ENCODE measurements around the gene OSBPL3. TPM values are rescaled to one million over a fixed set of nuclear protein-coding genes. Genes with fewer than 3 reads are reported as not detected.

OSBPL3 gene
- polyA plus RNA-seq, 1 donor from 2014 or later = 0.26 TPM

DNA sequence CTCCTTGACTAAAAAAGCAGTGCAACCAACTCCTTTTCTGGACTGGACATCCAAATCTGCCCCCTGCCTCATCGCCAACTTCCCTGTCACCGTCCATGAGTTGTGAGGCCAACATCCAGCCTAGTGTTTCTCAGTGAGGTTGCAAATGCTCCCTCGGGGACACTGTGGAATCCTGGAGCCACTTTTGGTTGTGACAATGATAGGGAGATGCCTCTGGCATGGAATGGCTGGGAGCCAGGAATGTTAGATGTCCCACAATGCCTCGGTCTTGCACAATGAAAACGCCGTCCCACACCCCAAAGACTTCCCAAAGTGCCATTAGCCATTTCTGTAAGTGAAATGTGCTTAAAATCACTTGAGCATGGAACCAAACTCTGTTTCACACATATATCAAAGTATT, 105.2 kb downstream of the OSBPL3 start (continued):
- no peak for TF ChIP-seq EZH2 (IDR thresholded peaks at IDR 0.05; ENCODE audit: borderline replicate concordance, insufficient read depth, low read length, poor library complexity, severe bottlenecking)

DNA sequence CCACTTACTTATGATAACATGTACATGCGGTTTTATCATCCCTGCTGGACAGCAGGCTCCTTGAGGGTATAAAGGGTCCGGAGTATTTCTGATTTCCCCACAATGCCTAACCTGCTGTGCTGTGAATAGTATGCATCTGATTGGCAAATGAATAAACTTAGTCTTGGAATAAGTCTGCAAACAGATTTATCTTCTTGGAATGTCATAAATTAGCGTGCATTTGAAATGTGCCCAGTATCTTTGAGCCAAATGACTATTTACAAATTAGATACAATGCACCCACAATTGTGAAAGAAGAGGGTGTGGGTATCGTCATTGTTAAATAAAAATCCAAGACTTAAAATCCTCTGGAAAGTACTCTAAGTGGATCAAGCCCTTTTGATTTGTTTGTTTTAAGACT, 106.0 kb downstream of the OSBPL3 start:
- Histone ChIP-seq H3F3A (ENCODE audit: insufficient read depth, low read length, poor library complexity, severe bottlenecking) (no peaks in the 10 kb centered on the region), H3K9me2 (ENCODE audit: insufficient read depth, low read length) (no peaks in the 10 kb centered on the region), H3K4me3 (ENCODE audit: low read length) (no peak overlapping the region), H3K9ac (ENCODE audit: low read length) (no peak overlapping the region), H3K9me3 (ENCODE audit: low read length) (no peaks in the 10 kb centered on the region), H3K4me2 (ENCODE audit: low read length) (no peak overlapping the region), H3K27ac (ENCODE audit: low read length) (no peak overlapping the region), H4K20me1 (ENCODE audit: insufficient read depth) (no peaks in the 10 kb centered on the region), H3K79me2 (replicated peaks; ENCODE audit: insufficient read depth, low read length) (no peaks in the 10 kb centered on the region), H2AFZ (ENCODE audit: low read depth, low read length) (no peak overlapping the region), H3K27me3 (ENCODE audit: insufficient read depth, low read depth, low read length) (no peaks in the 10 kb centered on the region), H3K36me3 (ENCODE audit: insufficient read depth, low read length) (no peaks in the 10 kb centered on the region)
- TF ChIP-seq MXI1 (conservative IDR thresholded peaks at IDR 0.05; ENCODE audit: poor library complexity, severe bottlenecking) (no peak), RAD21 (conservative IDR thresholded peaks at IDR 0.05) (no peak), POLR2AphosphoS5 (IDR thresholded peaks at IDR 0.05) (no peak), EZH2 (IDR thresholded peaks at IDR 0.05; ENCODE audit: borderline replicate concordance, insufficient read depth, low read length, poor library complexity, severe bottlenecking) (no peak)
- TF ChIP-seq, protein P1, sequence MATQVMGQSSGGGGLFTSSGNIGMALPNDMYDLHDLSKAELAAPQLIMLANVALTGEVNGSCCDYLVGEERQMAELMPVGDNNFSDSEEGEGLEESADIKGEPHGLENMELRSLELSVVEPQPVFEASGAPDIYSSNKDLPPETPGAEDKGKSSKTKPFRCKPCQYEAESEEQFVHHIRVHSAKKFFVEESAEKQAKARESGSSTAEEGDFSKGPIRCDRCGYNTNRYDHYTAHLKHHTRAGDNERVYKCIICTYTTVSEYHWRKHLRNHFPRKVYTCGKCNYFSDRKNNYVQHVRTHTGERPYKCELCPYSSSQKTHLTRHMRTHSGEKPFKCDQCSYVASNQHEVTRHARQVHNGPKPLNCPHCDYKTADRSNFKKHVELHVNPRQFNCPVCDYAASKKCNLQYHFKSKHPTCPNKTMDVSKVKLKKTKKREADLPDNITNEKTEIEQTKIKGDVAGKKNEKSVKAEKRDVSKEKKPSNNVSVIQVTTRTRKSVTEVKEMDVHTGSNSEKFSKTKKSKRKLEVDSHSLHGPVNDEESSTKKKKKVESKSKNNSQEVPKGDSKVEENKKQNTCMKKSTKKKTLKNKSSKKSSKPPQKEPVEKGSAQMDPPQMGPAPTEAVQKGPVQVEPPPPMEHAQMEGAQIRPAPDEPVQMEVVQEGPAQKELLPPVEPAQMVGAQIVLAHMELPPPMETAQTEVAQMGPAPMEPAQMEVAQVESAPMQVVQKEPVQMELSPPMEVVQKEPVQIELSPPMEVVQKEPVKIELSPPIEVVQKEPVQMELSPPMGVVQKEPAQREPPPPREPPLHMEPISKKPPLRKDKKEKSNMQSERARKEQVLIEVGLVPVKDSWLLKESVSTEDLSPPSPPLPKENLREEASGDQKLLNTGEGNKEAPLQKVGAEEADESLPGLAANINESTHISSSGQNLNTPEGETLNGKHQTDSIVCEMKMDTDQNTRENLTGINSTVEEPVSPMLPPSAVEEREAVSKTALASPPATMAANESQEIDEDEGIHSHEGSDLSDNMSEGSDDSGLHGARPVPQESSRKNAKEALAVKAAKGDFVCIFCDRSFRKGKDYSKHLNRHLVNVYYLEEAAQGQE (IDR thresholded peaks at IDR 0.05; ENCODE audit: borderline replicate concordance) = no peak

DNA sequence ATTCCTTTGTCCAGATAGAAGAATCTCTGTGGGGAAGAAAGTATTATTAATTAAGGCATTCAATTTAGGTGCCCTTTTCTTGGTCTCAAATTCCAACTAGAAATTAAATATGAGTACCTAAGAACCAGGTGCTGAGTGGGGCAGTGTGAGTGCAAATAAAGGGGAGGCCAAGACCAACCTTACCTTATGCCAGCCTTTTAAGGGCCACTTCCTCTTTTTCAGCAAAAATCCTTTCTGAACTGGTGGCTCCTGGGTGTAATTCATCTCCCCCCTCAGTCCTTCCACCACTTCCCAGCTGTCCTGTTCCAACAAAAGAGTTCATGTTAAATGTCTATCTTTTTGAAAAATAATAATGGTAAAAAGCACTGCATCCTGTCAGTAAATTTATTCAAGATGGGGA, 108.2 kb downstream of the OSBPL3 start:
- Histone ChIP-seq H3K27ac (ENCODE audit: low read length) (no peak overlapping the region), H2AFZ (ENCODE audit: low read depth, low read length) (no peak overlapping the region), H3K9ac (ENCODE audit: low read length) (no peak overlapping the region), H3K36me3 (ENCODE audit: insufficient read depth, low read length) (no peaks in the 10 kb centered on the region), H3K4me2 (ENCODE audit: low read length) (no peak overlapping the region), H3K27me3 (ENCODE audit: insufficient read depth, low read depth, low read length) (no peaks in the 10 kb centered on the region), H3K9me2 (ENCODE audit: insufficient read depth, low read length) (no peaks in the 10 kb centered on the region), H3F3A (ENCODE audit: insufficient read depth, low read length, poor library complexity, severe bottlenecking) (no peaks in the 10 kb centered on the region), H3K4me3 (ENCODE audit: low read length) (no peak overlapping the region), H3K9me3 (ENCODE audit: low read length) (no peaks in the 10 kb centered on the region), H4K20me1 (ENCODE audit: insufficient read depth) (no peaks in the 10 kb centered on the region), H3K79me2 (replicated peaks; ENCODE audit: insufficient read depth, low read length) (no peaks in the 10 kb centered on the region)
- TF ChIP-seq MXI1 (conservative IDR thresholded peaks at IDR 0.05; ENCODE audit: poor library complexity, severe bottlenecking) (no peak), EP300 (conservative IDR thresholded peaks at IDR 0.05; ENCODE audit: poor library complexity, severe bottlenecking) (no peak), RAD21 (conservative IDR thresholded peaks at IDR 0.05) (no peak), TAF1 (IDR thresholded peaks at IDR 0.05; ENCODE audit: low read depth) (no peak), POLR2AphosphoS5 (IDR thresholded peaks at IDR 0.05) (no peak), SMC3 (conservative IDR thresholded peaks at IDR 0.05; ENCODE audit: poor library complexity) (no peak)
- TF ChIP-seq, protein P2, sequence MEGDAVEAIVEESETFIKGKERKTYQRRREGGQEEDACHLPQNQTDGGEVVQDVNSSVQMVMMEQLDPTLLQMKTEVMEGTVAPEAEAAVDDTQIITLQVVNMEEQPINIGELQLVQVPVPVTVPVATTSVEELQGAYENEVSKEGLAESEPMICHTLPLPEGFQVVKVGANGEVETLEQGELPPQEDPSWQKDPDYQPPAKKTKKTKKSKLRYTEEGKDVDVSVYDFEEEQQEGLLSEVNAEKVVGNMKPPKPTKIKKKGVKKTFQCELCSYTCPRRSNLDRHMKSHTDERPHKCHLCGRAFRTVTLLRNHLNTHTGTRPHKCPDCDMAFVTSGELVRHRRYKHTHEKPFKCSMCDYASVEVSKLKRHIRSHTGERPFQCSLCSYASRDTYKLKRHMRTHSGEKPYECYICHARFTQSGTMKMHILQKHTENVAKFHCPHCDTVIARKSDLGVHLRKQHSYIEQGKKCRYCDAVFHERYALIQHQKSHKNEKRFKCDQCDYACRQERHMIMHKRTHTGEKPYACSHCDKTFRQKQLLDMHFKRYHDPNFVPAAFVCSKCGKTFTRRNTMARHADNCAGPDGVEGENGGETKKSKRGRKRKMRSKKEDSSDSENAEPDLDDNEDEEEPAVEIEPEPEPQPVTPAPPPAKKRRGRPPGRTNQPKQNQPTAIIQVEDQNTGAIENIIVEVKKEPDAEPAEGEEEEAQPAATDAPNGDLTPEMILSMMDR (IDR thresholded peaks at IDR 0.05; ENCODE audit: poor library complexity, severe bottlenecking) = no peak

Data from neural cell (in vitro differentiated cells).